Pulmonary artery endothelial cell (primary cell): Measurements from ENCODE around the gene CACNA2D3. TPM values are rescaled to one million over a fixed set of nuclear protein-coding genes. Genes with fewer than 3 reads are reported as not detected.
"Not testable (repeated sequence)": the region's sequence is repeated elsewhere in the genome, so short reads cannot be mapped to it uniquely, and the experiment has no call there.

Experiments
- DNase-seq: peaks from one replicate; pipeline ENCODE4 v3.0.0-alpha.2; 2011; ENCODE audit warnings: low read depth, low spot score
- total RNA-seq: library from RNA; depleted of rRNA; stranded (reverse); fragments of >200 nt; gene quantifications from 2 replicates; pipeline ENCODE4 v1.2.3, GENCODE V29; 2014

The CACNA2D3 gene
- total RNA-seq = not detected in 2 replicates

- no peak for DNase-seq
Measured at GRCh38 chr3:54122324-54123002, at the start of gene CACNA2D3. Gene CACNA2D3, plus strand, starts transcription at chr3:54122552.

- no peak for DNase-seq
Measured at GRCh38 chr3:54073386-54073785, 49.0 kb upstream of the CACNA2D3 start.

- no peak for DNase-seq
Measured at GRCh38 chr3:54079314-54079713, 43.0 kb upstream of the CACNA2D3 start.

GRCh38 chr3:54079730-54080325, 42.5 kb upstream of the CACNA2D3 start:
- DNase-seq = no peak

GRCh38 chr3:54083921-54084320, 38.4 kb upstream of the CACNA2D3 start:
- no peak for DNase-seq

- no peak for DNase-seq
Measured at GRCh38 chr3:54085936-54086335, 36.4 kb upstream of the CACNA2D3 start.

- no peak for DNase-seq
Measured at GRCh38 chr3:54086652-54087405, 35.5 kb upstream of the CACNA2D3 start.

- no peak for DNase-seq
Measured at GRCh38 chr3:54087581-54088410, 34.6 kb upstream of the CACNA2D3 start.

GRCh38 chr3:54093491-54094248, 28.7 kb upstream of the CACNA2D3 start:
- no peak for DNase-seq

- DNase-seq = no peak
Measured at GRCh38 chr3:54094926-54095325, 27.4 kb upstream of the CACNA2D3 start.

- no peak for DNase-seq
Measured at GRCh38 chr3:54099381-54099780, 23.0 kb upstream of the CACNA2D3 start.

- no peak for DNase-seq
Measured at GRCh38 chr3:54104084-54104483, 18.3 kb upstream of the CACNA2D3 start.

- not testable (repeated sequence) for DNase-seq
Measured at GRCh38 chr3:54116129-54116528, 6.2 kb upstream of the CACNA2D3 start.

GRCh38 chr3:54120657-54121413, 1.5 kb upstream of the CACNA2D3 start:
- DNase-seq = no peak

- no peak for DNase-seq
Measured at GRCh38 chr3:54121414-54122323, 683 bp upstream of the CACNA2D3 start.

GRCh38 chr3:54123003-54123775, 837 bp downstream of the CACNA2D3 start:
- DNase-seq = no peak

GRCh38 chr3:54123776-54124196, 1.4 kb downstream of the CACNA2D3 start:
- DNase-seq = no peak

GRCh38 chr3:54125300-54125699, 2.9 kb downstream of the CACNA2D3 start:
- DNase-seq = no peak
